OCI-LY1 (cell line): Measurements from ENCODE around the gene TCF7.

ENCODE experiments used
- H2AFZ ChIP-seq: fragments of 200-600 bp; sonication (generic), shearing (Covaris generic); 2 replicates; pipeline ENCODE4 v1.6.0; 2014; ENCODE audit warnings: antibody characterized with exemption, mild to moderate bottlenecking, low read length
- H3F3A ChIP-seq: fragments of 200-600 bp; sonication (generic), shearing (Covaris generic); 2 replicates; pipeline ENCODE4 v1.6.0; 2014; ENCODE audit warnings: mild to moderate bottlenecking, antibody characterized with exemption, low read length, moderate library complexity; ENCODE audit not compliant: insufficient read depth
- H3K27ac ChIP-seq: fragments of 200-600 bp; sonication (generic); 2 replicates; pipeline ENCODE4 v1.5.1; 2014; ENCODE audit warnings: low read length, mixed run types, mild to moderate bottlenecking, low read depth; ENCODE audit not compliant: poor library complexity, severe bottlenecking
- H3K27me3 ChIP-seq: fragments of 200-600 bp; sonication (generic); 2 replicates; pipeline ENCODE4 v1.6.0; 2014; ENCODE audit warnings: antibody characterized with exemption, mild to moderate bottlenecking, low read length, moderate library complexity; ENCODE audit not compliant: insufficient read depth
- H3K36me3 ChIP-seq: fragments of 200-600 bp; sonication (generic); 2 replicates; pipeline ENCODE4 v1.6.1; 2014; ENCODE audit warnings: mild to moderate bottlenecking, antibody characterized with exemption, low read length, moderate library complexity, mixed read lengths; ENCODE audit not compliant: insufficient read depth
- H3K4me1 ChIP-seq: fragments of 200-600 bp; sonication (generic); 2 replicates; pipeline ENCODE4 v1.5.1; 2014; ENCODE audit warnings: mild to moderate bottlenecking, low read length, moderate library complexity; ENCODE audit not compliant: insufficient read depth, severe bottlenecking
- H3K4me2 ChIP-seq: fragments of 200-600 bp; sonication (generic), shearing (Covaris generic); 2 replicates; pipeline ENCODE4 v1.6.1; 2014; ENCODE audit warnings: low read length
- H3K4me3 ChIP-seq: fragments of 200-600 bp; sonication (generic); 2 replicates; pipeline ENCODE4 v1.5.1; 2014; ENCODE audit warnings: low read length, low read depth, mild to moderate bottlenecking, mixed read lengths; ENCODE audit not compliant: poor library complexity, severe bottlenecking
- H3K79me2 ChIP-seq: fragments of 200-600 bp; shearing (Covaris generic); 2 replicates; pipeline ENCODE4 v1.6.1; 2016; ENCODE audit warnings: mixed run types, low read length, mixed read lengths; ENCODE audit not compliant: insufficient read depth
- H3K9ac ChIP-seq: fragments of 200-600 bp; sonication (generic), shearing (Covaris generic); 2 replicates; pipeline ENCODE4 v1.6.1; 2014; ENCODE audit warnings: mild to moderate bottlenecking, low read length, mixed read lengths
- H3K9me2 ChIP-seq: fragments of 200-600 bp; sonication (generic), shearing (Covaris generic); 2 replicates; pipeline ENCODE4 v1.6.1; 2014; ENCODE audit warnings: low read depth, mild to moderate bottlenecking, low read length, mixed read lengths
- H3K9me3 ChIP-seq: fragments of 200-600 bp; shearing (Covaris generic); 2 replicates; pipeline ENCODE4 v1.6.1; 2014; ENCODE audit warnings: low read length, mixed read lengths
- H4K20me1 ChIP-seq: fragments of 200-600 bp; sonication (generic), shearing (Covaris generic); 2 replicates; pipeline ENCODE4 v1.6.0; 2016; ENCODE audit warnings: mild to moderate bottlenecking, low read length; ENCODE audit not compliant: insufficient read depth
- EZH2 ChIP-seq: fragments of 200-600 bp; sonication (generic), shearing (Covaris generic); IDR thresholded peaks from 2 replicates; pipeline ENCODE4 v1.8.0; 2017; ENCODE audit warnings: borderline replicate concordance, mixed run types, mild to moderate bottlenecking, antibody characterized with exemption, low read length, moderate library complexity, mixed read lengths
- TF ChIP-seq, protein P1 (sequence below): fragments of 200-600 bp; sonication (generic), shearing (Covaris generic); IDR thresholded peaks from 2 replicates; pipeline ENCODE4 v1.5.1; 2017; ENCODE audit warnings: mild to moderate bottlenecking, antibody characterized with exemption, low read length, moderate library complexity, mixed read lengths

The TCF7 gene

DNA sequence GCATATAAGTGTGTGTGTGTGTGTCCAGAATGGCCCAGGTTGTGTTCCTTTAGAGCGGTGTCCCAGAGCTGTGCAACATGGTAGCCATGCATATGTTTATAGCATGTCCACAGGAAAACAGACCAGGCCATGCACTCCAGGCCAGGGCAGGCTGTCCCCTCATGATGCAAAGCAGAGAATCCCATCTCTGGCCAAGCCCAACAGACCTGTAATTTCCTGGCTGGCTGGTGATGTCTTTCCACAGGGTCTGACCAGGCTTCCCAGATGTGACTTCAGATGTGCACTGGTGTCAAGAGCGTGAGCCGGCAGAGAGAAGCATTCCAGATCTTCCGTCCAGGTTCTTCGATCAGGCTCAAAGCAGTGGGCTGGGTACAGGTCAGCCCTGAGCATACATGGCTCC lies 21.1 kb upstream of the TCF7 start:
- H3K27ac ChIP-seq, result no peak overlapping the region
- H3F3A ChIP-seq, result no peaks in the 10 kb centered on the region
- peaks cover 4% of the 10 kb centered on the region; the same call in 1 of the 2 replicates for H3K27me3 ChIP-seq
- H3K4me2 ChIP-seq, result no peak overlapping the region
- TF ChIP-seq EZH2, result no peak
- TF ChIP-seq, protein P1, sequence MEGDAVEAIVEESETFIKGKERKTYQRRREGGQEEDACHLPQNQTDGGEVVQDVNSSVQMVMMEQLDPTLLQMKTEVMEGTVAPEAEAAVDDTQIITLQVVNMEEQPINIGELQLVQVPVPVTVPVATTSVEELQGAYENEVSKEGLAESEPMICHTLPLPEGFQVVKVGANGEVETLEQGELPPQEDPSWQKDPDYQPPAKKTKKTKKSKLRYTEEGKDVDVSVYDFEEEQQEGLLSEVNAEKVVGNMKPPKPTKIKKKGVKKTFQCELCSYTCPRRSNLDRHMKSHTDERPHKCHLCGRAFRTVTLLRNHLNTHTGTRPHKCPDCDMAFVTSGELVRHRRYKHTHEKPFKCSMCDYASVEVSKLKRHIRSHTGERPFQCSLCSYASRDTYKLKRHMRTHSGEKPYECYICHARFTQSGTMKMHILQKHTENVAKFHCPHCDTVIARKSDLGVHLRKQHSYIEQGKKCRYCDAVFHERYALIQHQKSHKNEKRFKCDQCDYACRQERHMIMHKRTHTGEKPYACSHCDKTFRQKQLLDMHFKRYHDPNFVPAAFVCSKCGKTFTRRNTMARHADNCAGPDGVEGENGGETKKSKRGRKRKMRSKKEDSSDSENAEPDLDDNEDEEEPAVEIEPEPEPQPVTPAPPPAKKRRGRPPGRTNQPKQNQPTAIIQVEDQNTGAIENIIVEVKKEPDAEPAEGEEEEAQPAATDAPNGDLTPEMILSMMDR, result no peak
- no peaks in the 10 kb centered on the region for H3K36me3 ChIP-seq
- no peaks in the 10 kb centered on the region for H3K9me2 ChIP-seq
- no peaks in the 10 kb centered on the region for H3K79me2 ChIP-seq
- H3K4me3 ChIP-seq, result no peak overlapping the region
- H2AFZ ChIP-seq, result no peak overlapping the region
- H3K9ac ChIP-seq, result no peak overlapping the region
- H4K20me1 ChIP-seq, result no peaks in the 10 kb centered on the region
- no peaks in the 10 kb centered on the region for H3K9me3 ChIP-seq
- H3K4me1 ChIP-seq, result peaks cover 13% of the 10 kb centered on the region

DNA sequence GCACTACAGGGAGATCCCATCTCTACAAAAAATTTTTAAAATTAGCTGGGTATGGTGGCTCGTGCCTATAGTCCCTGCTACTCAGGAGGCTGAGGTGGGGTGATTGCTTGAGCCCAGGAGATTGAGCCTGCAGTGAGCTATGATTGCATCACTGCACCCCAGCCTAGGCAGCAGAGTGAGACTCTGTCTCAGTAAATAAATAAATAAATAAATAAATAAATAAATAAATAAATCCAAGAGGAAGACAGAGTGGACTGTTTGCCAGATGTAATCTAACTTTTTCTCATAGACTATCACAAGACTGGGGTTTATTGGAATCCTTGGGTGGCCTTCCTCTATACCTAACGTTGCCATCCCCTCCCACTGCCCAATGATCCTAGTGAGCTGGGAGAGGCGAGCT lies 19.2 kb upstream of the TCF7 start:
- TF ChIP-seq, protein P1, result no peak
- no peak for TF ChIP-seq EZH2
- no peaks in the 10 kb centered on the region for H4K20me1 ChIP-seq
- no peaks in the 10 kb centered on the region for H3K9me2 ChIP-seq

DNA sequence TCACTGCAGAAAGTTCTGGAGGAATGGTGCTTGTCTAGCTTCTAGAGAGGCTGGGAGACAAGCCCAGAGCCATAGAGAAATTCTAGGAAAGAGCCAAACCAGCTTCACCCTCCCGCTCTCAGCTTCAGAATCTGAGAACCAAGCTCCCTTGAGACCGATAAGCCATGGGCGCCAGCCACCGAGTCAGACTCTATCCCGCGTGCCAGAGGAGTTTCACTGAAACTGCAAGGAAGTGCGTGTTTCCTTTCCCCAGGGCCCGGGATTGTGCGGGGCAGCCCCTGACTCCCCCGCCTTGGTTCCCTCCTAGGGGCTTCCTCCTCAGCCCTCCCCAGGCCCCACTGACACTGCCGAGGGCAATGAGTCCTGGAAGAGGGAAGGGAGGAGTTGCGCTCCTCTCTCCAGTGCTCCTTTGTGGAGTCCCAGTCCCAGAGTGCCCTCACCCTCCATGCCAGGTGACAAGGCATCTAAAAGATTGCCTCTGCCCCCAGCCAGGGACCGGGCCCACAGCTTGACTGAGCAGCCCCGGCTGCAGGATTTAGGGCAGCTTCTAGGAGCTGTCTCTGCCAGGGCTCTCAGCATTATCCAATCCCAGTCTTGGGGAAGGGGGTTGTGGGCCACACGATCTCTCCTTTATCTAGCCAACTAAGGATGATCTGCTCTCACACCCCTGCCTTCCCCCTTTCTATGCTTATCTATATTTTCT lies 18.4 kb upstream of the TCF7 start:
- Histone ChIP-seq H3K9ac (no peak overlapping the region), H4K20me1 (no peaks in the 10 kb centered on the region), H3K4me2 (no peak overlapping the region), H3K4me3 (no peak overlapping the region), H3F3A (no peaks in the 10 kb centered on the region), H3K27ac (no peak overlapping the region), H3K9me3 (no peaks in the 10 kb centered on the region), H3K27me3 (no peaks in the 10 kb centered on the region; the same call in 1 of the 2 replicates), H3K4me1 (peaks cover 19% of the 10 kb centered on the region), H2AFZ (no peak overlapping the region), H3K9me2 (no peaks in the 10 kb centered on the region), H3K36me3 (no peaks in the 10 kb centered on the region), H3K79me2 (no peaks in the 10 kb centered on the region)
- no peak for TF ChIP-seq EZH2
- TF ChIP-seq, protein P1, result no peak

More for the DNA sequence above, 19.2 kb upstream of the TCF7 start:
- no peaks in the 10 kb centered on the region for H3K36me3 ChIP-seq
- H3K4me3 ChIP-seq, result no peak overlapping the region
- no peak overlapping the region for H2AFZ ChIP-seq
- H3K27me3 ChIP-seq, result peaks cover 1% of the 10 kb centered on the region; the same call in 1 of the 2 replicates
- H3K4me2 ChIP-seq, result no peak overlapping the region
- H3K27ac ChIP-seq, result no peak overlapping the region
- no peaks in the 10 kb centered on the region for H3K9me3 ChIP-seq
- no peaks in the 10 kb centered on the region for H3F3A ChIP-seq
- H3K4me1 ChIP-seq, result peaks cover 19% of the 10 kb centered on the region
- H3K9ac ChIP-seq, result no peak overlapping the region
- H3K79me2 ChIP-seq, result no peaks in the 10 kb centered on the region
